Ascending aorta (tissue), 2 donors: ENCODE results near the gene NCKAP5. TPM values are rescaled to one million over a fixed set of nuclear protein-coding genes. Genes with fewer than 3 reads are reported as not detected.

Experiments
- DNase-seq, 2 donors: peaks; one replicate each; pipeline ENCODE4 v3.0.0-alpha.2; 2019; ENCODE audit warnings: low spot score in 2 of 2
- H3K27ac ChIP-seq, 2 donors: fragments of 200-600 bp; sonication (generic); one replicate each; pipeline ENCODE4 v1.5.1; 2016 to 2017; ENCODE audit warnings: mild to moderate bottlenecking in 1 of 2
- H3K27me3 ChIP-seq: fragments of 200-600 bp; sonication (generic); one replicate; pipeline ENCODE4 v1.5.1; 2017
- H3K36me3 ChIP-seq, 2 donors: fragments of 200-600 bp; sonication (generic); one replicate each; pipeline ENCODE4 v1.5.1; 2016
- H3K4me1 ChIP-seq, 2 donors: fragments of 200-600 bp; sonication (generic); one replicate each; pipeline ENCODE4 v1.5.1; 2016 to 2017; ENCODE audit warnings: mild to moderate bottlenecking in 1 of 2
- H3K4me3 ChIP-seq, 2 donors: fragments of 200-600 bp; sonication (generic); one replicate each; pipeline ENCODE4 v1.5.1; 2016 to 2017; ENCODE audit warnings: mild to moderate bottlenecking in 1 of 2
- H3K9me3 ChIP-seq, 2 donors: fragments of 200-600 bp; sonication (generic); one replicate each; pipeline ENCODE4 v1.5.1; 2016
- intact Hi-C: fragments of 100-400 bp; cut with DNase I; formaldehyde crosslinking; loops from one replicate; pipeline ENCODE4 v1.15.1; 2023
- total RNA-seq: library from RNA; depleted of rRNA; stranded (reverse); fragments of >200 nt; gene quantifications from one replicate; pipeline ENCODE4 v1.1.0, GENCODE V29; 2016
- TF ChIP-seq, protein P1 (sequence below), 3 experiments: fragments of 200-600 bp in 2 of 3; fragments of 450-650 bp in 1 of 3; sonication (generic) in 2 of 3; IDR thresholded peaks; one replicate each; pipeline ENCODE4 v1.5.1; 2016 to 2019; ENCODE audit warnings: antibody characterized with exemption in 3 of 3, mild to moderate bottlenecking in 1 of 3, moderate library complexity in 1 of 3

The NCKAP5 gene
- total RNA-seq, 1 donor from 2014 or later, result 0.75 TPM

DNA sequence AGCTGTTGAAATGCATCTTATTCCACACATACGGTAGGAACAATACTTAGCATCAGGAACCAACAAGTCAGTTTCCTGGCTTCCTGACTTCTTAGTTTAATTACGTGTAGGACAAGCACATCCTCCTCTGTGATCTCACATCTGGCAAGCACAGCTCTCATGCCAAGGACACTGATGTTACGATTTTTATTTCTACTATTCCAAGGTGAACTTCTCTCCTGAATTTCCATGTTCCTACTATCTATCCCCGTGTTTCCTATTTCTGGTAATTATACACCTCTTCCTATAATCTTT lies 374.0 kb downstream of the NCKAP5 start:
- peaks cover 0 to 4% of the 10 kb centered on the region in 2 donors for H3K9me3 ChIP-seq

DNA sequence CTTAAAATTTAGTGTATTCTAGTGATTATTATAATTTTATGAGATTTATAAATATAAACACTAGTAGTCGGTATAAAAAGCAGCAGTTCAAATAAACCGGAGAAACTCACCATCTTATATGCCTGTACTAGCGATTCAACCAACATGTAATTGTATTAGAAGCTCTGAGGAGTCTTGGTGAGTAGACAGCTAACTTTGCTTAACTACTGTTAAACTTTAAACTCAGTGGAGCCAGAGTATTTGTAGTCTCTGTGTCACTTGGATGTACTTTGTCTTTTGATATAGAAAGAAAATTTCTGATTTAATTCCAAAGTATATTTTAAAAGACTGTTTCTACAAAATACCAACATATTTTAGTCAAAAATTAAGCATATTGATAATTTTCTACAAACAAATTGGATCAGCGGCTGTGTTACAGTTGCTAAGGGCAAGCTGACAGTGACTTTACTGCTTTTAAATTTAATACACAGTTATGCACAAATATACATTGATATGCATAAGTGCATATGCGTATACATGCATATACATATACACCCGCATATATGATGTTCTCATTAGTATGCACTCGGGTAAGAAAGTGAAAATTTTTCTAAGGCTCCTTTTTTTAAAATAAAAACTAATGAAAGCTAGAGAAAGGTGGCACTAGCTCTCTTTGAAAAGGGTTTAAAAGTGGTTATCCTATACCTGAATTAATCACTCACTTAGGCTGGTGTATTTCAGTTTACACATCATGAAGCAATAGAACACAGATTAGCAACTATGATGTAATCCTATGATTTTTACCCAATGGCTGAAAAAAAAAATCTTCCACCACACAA lies 374.5 kb downstream of the NCKAP5 start:
- TF ChIP-seq, protein P1, sequence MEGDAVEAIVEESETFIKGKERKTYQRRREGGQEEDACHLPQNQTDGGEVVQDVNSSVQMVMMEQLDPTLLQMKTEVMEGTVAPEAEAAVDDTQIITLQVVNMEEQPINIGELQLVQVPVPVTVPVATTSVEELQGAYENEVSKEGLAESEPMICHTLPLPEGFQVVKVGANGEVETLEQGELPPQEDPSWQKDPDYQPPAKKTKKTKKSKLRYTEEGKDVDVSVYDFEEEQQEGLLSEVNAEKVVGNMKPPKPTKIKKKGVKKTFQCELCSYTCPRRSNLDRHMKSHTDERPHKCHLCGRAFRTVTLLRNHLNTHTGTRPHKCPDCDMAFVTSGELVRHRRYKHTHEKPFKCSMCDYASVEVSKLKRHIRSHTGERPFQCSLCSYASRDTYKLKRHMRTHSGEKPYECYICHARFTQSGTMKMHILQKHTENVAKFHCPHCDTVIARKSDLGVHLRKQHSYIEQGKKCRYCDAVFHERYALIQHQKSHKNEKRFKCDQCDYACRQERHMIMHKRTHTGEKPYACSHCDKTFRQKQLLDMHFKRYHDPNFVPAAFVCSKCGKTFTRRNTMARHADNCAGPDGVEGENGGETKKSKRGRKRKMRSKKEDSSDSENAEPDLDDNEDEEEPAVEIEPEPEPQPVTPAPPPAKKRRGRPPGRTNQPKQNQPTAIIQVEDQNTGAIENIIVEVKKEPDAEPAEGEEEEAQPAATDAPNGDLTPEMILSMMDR (IDR thresholded peaks at IDR 0.05), result no peak
- no peaks in the 10 kb centered on the region for H3K27me3 ChIP-seq
- no peaks in the 10 kb centered on the region for H3K4me1 ChIP-seq
- H3K4me3 ChIP-seq, result no peak overlapping the region
- DNase-seq, result no peak
- H3K36me3 ChIP-seq, result no peaks in the 10 kb centered on the region
- peaks cover 0 to 4% of the 10 kb centered on the region in 2 donors for H3K9me3 ChIP-seq
- H3K27ac ChIP-seq, result no peak overlapping the region
- intact Hi-C loops, result no loop called here

More for the DNA sequence above, 374.0 kb downstream of the NCKAP5 start:
- Histone ChIP-seq H3K4me1 (no peaks in the 10 kb centered on the region), H3K36me3 (no peaks in the 10 kb centered on the region), H3K27me3 (no peaks in the 10 kb centered on the region), H3K4me3 (no peak overlapping the region), H3K27ac (no peak overlapping the region)
- TF ChIP-seq, protein P1 (IDR thresholded peaks at IDR 0.05), result no peak
- DNase-seq, result no peak
- intact Hi-C loops, result no loop called here

DNA sequence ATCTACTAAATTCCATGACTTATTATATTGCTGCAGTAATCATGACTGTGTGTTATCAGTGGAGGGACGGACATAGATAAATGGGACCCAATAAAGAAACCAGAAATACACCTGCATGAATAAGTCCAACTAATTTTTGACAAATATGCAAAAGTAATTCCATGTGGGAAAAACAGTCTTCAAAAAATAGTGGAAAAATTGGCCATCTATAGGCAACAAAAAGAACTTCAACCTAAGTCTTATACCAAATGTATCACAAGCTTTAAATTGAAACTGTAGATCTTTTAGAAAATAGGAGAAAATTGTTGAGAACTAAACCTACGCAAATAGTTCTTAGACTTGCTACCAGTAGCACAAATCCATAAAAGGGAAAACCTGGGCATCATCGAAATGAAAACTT lies 376.2 kb downstream of the NCKAP5 start:
- TF ChIP-seq, protein P1 (IDR thresholded peaks at IDR 0.05), result no peak
- Histone ChIP-seq H3K36me3 (no peaks in the 10 kb centered on the region), H3K4me3 (no peak overlapping the region), H3K27ac (no peak overlapping the region), H3K9me3 (peaks cover 0 to 4% of the 10 kb centered on the region in 2 donors), H3K4me1 (no peaks in the 10 kb centered on the region), H3K27me3 (no peaks in the 10 kb centered on the region)
- intact Hi-C loops, result no loop called here
- DNase-seq, result no peak

DNA sequence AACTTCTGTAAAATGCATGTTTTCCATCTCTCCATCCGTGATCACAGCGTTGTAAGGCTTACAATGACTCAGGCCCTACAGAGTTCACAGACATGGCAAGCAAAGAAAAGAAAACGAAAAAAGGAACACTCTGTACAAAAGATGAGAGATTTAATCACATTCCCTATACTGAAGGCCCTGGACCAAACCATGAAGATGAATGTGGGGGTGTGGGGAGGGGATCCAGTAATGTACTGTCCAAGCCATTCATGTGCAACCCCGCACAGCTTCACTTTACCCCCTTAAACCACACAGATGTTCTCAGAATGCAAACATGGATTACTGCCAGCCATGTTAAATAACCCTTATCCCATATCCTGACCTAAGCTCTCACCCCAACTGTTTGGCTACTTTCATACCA lies 391.1 kb downstream of the NCKAP5 start:
- Histone ChIP-seq H3K36me3 (no peaks in the 10 kb centered on the region), H3K4me1 (no peaks in the 10 kb centered on the region)
- intact Hi-C loops, result no loop called here

DNA sequence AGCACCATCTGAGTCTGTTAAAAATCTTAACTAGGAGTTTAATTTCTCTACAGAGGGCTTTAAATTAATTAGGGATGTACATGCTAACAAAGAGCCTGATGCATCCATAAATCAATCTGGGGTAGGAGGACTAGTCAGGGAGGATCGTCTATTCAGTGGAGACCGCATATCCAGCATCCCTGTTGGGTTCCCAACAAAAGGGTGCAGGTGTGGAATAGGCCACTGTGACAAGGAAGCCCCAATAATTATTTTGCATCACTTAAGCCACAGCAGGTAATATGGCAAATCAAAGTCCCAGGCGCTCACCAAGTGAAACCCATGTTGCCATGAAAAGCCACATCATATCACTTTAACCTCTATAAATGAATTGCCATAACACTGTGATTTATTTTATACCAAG lies 392.3 kb downstream of the NCKAP5 start:
- Histone ChIP-seq H3K9me3 (no peaks in the 10 kb centered on the region), H3K27ac (no peak overlapping the region), H3K4me3 (no peak overlapping the region), H3K36me3 (no peaks in the 10 kb centered on the region), H3K4me1 (no peaks in the 10 kb centered on the region), H3K27me3 (no peaks in the 10 kb centered on the region)
- TF ChIP-seq, protein P1 (IDR thresholded peaks at IDR 0.05), result no peak
- intact Hi-C loops, result no loop called here
- DNase-seq, result no peak

More for the DNA sequence above, 391.1 kb downstream of the NCKAP5 start:
- Histone ChIP-seq H3K9me3 (no peaks in the 10 kb centered on the region), H3K27me3 (no peaks in the 10 kb centered on the region), H3K4me3 (no peak overlapping the region), H3K27ac (no peak overlapping the region)
- DNase-seq, result no peak
- TF ChIP-seq, protein P1 (IDR thresholded peaks at IDR 0.05), result no peak
